Islet of Langerhans (tissue), 1 donor: Measurements from ENCODE around the gene FBXW4.
"Not testable (repeated sequence)": the region's sequence is repeated elsewhere in the genome, so short reads cannot be mapped to it uniquely, and the experiment has no call there.

Source experiments
- FAIRE-seq: peaks from one replicate; lab custom pipeline; 2011; peaks lifted over from hg19 to GRCh38; lab: Jason Lieb, UNC

Gene FBXW4

GRCh38 chr10:101616415-101617101, 78.4 kb downstream of the FBXW4 start:
- no peak for FAIRE-seq

GRCh38 chr10:101615525-101616116, 79.3 kb downstream of the FBXW4 start:
- FAIRE-seq = no peak

GRCh38 chr10:101614663-101615524, 80.1 kb downstream of the FBXW4 start:
- FAIRE-seq = no peak

- no peak for FAIRE-seq
Measured at GRCh38 chr10:101613646-101614045, 81.3 kb downstream of the FBXW4 start.

GRCh38 chr10:101612872-101613271, 82.1 kb downstream of the FBXW4 start:
- no peak for FAIRE-seq

- no peak for FAIRE-seq
Measured at GRCh38 chr10:101612086-101612485, 82.9 kb downstream of the FBXW4 start.

DNA sequence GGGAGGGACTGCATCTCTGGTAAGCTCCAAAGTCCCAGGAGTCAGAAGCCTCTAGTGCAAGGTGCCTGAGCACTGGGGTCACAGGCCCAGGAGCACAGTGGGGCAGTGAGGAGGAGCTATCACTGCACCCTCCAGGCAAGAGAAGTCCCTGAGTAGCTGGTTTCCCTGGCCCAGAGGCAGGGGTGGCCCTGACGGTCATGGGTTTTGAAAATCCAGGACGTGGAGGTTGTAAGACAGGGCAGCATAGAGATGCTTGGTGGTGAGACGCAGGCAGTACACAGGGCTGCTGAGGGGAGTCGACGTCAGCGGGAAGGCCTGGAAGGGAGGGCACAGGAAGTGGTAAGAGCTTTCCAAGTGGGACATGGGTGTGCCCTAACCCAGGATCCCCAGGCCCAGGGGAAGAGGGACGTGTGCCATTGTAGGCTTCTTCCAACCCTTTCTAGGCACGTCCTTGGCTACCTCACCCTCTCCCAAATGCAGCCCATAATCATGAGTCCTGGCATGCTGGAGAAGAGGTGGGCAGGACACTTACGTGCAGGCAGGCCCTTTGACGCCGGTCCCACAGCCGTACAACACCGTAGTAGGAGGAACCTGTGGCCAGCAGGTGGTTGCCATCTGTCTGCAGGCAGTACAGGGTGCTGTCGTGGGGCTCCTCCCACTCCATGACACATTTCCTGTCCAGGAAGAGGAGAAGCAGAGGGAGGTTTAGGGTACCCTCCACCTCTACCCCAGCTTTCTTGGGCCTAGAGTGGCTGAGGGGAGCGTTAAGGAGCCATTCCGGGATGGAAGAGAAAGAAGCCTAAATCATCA, 83.7 kb downstream of the FBXW4 start:
- no peak for FAIRE-seq

DNA sequence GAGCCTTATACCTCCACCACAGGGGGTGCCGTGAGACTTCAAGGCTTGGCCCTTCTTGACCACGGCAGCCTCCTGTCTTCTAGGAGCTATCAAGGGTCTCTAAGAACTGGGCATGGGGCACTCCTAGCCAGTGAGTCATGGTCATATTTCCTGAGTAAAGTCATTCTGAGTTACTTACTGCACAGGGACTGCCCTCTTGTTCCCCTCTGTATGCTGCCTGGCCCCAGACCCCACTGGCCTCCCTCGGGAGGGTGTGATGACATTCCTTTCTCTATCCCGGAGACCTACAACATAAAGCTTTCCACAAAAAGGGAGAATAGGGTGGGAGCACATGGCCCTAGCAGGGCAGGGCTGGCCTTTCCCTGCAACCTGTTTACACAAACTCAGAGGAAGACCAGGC, 85.5 kb downstream of the FBXW4 start:
- FAIRE-seq = no peak

- no peak for FAIRE-seq
Measured at GRCh38 chr10:101607124-101607523, 87.8 kb downstream of the FBXW4 start.

DNA sequence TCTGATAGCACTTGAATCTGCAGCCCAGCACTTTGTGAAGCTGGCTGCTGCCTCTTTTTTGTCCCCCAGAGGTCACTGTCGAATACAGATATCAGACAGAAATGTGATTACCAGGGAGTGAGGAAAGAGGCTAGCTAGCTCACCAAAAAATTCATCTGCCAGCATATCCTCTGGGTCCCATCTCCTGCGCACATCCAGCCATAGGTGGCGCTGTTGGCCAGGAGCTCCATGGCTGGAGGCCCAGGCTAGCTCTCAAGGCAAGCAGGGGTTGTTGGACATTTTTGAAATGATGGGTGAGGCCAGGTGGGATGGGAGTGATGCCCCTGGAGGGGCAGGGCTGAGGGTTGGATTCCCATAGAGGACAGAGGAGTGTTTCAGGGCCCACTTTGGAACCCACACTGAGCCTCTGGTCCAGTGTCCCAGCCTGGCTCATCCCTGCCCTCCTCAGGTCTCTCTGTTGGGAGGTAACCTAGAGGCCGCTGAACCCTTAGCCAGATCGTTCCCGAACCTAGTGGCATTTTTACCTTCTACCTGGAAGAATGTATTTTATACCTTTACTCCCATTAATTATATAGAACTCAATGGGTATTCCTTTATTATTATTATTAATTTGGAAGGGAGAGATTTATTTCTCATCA, 92.1 kb downstream of the FBXW4 start:
- no peak for FAIRE-seq

GRCh38 chr10:101601541-101601940, 93.4 kb downstream of the FBXW4 start:
- no peak for FAIRE-seq

DNA sequence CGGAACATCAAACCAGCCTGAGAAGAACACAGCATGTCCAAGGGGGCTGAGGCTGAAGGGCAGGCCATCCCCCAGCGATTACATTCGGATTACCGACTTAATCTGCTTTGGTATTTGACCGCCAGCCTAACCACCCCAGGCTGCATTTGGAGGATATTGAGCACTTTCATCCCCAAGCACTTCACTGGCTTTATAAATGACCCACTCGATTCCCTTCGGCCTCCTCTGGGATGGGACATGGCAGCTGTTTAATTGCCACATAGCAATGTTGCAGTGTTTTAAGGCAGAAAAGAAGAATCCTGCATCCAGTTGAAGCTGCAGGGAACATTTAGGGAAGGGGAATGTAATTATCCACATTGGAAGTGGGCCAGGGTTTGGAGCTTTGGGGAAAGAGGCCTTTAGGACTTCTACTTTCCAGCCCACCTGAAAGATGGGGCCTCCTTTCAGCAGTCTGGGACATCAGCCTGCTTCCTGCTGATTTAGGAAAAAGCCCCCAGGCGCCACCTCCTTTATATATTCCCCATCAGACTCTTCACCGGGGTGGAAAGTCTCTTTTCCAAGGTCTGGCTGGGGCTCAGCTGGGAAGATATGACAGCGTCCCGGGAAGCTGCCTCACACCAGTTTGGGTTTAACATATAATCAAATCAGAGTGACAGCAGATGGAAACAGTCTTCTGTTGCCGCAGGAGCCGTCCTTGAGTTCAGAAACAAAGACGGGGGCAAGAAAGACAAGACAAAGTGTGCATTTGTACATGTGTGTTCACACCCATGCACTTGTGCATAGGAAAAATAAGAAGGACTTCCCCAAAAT, 97.7 kb downstream of the FBXW4 start:
- no peak for FAIRE-seq

- FAIRE-seq = no peak
Measured at GRCh38 chr10:101595591-101596433, 99.2 kb downstream of the FBXW4 start.

GRCh38 chr10:101593331-101593730, 101.6 kb downstream of the FBXW4 start:
- not testable (repeated sequence) for FAIRE-seq

DNA sequence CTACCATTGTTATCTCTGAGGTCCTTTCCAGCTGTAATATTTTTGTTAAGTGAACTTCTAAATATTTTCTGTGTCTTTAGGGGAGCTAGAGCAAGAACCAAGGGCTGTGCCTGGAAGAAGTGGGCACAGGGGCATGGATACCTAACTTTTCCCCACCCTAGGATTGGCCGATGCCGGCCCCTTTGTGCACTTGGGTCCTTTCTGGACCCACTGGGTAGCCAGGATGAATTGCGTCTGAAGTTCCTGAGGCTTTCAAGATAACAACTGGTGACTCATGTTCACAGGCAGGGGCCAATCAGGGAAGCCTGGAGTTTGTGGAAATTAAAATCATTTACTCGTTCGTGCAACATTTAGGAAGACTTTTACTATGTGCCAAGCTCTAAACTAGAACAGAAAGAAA, 106.1 kb downstream of the FBXW4 start:
- no peak for FAIRE-seq

DNA sequence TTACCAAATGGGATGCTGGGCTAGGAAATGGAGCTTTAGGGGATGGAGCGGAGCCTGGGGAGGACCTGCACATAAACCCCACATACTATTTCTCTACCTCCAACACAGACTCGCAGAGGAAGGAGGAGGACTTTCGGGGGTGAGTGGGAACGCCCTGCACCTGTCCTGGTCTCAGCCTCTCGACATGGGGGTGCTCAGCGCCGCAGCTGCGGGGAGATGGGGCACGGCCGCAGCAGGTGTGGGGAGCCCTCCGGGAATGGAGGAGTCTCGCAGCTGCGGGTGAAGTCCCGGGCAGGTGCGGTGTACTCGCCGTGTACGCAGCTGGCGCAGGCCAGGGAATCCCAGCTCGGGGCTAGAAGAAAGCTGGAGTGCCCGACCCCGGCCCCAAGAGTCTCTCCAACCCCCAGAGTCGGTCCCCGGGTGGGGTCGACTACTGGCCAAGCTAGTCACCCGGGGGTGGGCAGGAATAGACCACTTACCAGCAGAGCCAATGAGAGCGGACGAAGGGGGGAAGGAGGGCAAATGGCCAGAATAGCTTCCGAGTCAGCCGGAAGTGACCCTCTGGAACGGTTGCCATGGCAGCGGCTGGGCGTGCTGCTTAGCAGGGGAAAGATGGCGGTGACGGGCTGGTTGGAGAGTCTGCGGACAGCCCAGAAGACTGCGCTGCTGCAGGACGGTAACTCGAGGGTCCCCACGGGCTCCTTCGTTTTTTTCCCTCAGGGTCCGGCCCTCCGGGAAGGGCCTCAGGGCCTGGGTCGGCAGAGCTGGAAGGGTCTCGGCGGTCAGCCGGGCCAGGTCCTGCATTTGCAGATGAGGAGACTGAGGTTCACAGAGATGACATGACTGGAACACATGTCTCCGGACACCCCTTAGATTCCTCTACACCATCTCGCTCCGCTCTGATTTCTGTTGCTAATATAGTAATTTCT, 107.0 kb downstream of the FBXW4 start, which contains the start of the genes DPCD and POLL:
Gene DPCD, plus strand, starts transcription at position 597 of the 929 bp plus-strand sequence. Its CDS starts 16 bp downstream, at position 613.
Gene POLL, minus strand, starts transcription at position 533 of the 929 bp plus-strand sequence. CDS start 897 bp downstream, outside the sequence.
- FAIRE-seq = peak; percentile 92

- FAIRE-seq = no peak
Measured at GRCh38 chr10:101585841-101586240, 109.1 kb downstream of the FBXW4 start.
